GM19238 (cell line): ENCODE results near the gene AKT3.

ENCODE experiments used
- DNase-seq: peaks from one replicate; pipeline ENCODE4 v3.0.0; 2011; ENCODE audit warnings: low spot score; ENCODE audit not compliant: insufficient read length

The AKT3 gene

GRCh38 chr1:243513726-243514491 is 336.1 kb downstream of the AKT3 start:
- DNase-seq: no peak

GRCh38 chr1:243510928-243511327 is 339.1 kb downstream of the AKT3 start:
- no peak for DNase-seq

DNA sequence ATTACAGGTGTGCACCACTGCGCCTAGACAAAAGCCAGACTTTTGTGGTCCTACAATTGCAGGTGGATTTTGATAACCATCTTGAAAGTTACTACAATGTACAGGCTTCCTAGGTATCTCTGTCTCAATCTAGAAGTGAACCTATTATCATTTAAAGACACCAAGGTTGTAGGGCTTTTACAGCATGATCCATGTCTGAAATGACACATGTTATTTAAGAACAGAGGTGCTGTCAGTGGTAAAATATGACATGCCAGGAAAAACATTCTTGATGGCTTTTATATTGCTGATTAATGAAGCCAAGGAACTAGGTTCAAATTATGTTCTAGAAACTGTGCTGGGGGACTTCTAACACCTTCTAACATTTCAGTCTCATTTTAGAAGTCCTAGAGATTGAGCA is 341.1 kb downstream of the AKT3 start:
- no peak for DNase-seq

- no peak for DNase-seq
Observed at GRCh38 chr1:243508303-243508713, 341.7 kb downstream of the AKT3 start.

DNA sequence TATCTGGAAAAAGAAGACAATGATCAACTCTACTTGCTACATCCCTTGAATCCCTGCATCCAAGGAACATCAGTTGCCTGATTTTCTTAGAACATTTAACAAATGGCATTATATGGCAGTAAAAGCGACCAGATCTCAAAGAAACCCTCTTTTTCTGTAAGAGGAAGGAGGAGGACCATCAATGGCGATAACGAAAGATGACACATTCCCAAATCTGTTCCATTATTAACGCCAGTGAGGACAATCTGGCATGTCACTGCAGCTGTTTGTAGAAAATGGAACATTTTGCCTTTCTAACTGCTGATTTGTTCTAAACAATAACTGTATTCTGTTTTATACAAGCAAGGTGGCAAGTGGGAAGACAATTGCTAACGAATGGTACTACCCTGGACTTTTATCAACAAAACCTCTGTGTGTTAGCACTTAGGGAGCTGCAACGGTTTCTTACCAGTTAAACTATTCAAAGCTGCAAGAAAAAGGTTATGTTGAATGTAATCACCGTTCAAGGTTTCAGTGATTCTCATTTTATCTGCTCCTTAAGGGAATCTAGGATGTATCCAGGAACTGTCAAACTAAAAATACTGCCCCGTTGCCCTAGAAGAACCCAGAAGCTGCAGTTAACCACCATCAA is 342.3 kb downstream of the AKT3 start:
- no peak for DNase-seq

DNA sequence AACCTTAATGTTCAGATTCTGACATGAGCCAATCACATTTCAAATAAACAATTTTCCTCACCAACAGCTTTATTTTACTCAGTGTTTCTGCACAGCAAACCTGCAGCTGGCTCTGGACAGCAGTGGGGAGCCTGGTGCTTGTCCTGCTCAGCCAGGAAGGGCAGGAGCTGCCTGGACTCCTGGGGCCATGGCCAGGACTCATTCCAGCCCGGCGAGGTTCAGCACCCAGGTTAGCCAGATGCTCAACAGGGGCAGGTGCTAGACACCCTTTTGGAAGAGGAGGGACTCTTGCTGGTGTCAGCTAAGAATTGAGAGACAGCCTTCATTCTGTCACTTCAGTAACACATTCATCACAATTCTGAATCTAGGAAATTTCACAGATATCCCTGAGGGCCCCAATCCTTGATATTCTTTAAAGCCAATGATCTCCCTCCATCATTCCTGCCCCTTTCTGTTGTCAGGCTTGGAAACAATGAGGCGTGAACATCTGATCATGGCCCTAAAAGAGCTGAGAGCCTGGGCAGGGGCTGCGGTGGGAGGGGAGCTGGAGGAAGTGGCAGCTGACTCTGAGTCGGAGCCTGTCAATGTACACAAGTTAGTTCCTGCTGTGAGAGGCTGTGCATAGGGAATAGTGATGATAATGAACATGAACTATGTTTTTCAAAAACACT is 342.9 kb downstream of the AKT3 start:
- no peak for DNase-seq

GRCh38 chr1:243505986-243506689 is 343.9 kb downstream of the AKT3 start:
- no peak for DNase-seq

DNA sequence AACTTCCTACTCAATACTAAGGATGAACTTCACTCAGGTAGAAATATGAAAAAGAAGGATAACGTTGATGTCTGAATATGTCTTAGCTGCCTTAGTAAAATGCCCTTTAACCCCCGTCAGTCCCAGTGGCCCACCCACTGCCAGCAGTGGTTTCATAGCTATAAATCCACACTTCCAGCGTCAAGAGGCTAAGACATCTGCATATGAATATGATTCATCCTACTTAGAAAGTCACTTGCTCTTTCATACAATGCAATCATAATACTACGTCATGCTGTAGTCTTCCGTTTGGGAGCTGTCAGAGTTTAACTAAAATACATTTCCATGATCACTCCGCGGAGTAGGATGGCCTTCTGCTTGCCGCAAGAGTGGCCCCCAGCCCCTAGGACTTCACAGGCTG is 346.9 kb downstream of the AKT3 start:
- DNase-seq: no peak

DNA sequence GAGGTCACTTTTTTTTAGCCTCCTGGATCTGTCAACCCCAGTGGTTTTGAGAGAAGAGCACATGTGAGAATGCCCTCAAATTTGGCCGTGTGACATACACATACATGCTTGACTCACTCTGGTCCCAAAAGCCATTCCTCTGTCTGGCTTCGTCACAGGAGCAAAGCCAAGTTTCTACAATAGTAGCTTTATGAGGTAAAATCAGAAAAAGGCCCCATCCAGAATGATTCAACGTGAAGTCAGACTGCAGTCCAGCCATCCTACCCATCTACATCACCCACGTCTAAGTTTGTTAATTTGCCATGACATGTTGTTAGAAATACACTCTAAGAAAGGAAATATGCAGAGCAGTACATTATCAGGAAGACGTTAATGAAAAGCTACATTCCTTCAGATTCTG is 349.0 kb downstream of the AKT3 start:
- DNase-seq: no peak

DNA sequence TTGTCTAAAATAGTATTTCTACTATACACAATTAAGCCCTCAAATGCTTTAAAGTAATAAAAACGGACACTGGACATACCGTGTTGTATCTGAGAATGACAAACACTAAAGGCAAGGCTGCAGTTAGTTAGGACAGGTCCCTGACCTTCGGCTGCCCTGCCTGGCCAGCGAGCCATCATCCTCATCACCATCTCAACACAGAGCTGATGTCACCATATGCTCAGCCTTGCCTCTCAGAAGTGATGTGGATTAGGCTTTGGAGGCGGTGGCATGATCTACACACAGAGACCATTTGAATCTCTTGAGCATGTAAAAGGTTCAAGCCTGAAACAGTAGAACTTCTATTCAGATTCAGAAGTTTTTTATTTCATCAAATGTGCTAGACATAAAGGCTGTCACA is 349.5 kb downstream of the AKT3 start:
- no peak for DNase-seq

DNA sequence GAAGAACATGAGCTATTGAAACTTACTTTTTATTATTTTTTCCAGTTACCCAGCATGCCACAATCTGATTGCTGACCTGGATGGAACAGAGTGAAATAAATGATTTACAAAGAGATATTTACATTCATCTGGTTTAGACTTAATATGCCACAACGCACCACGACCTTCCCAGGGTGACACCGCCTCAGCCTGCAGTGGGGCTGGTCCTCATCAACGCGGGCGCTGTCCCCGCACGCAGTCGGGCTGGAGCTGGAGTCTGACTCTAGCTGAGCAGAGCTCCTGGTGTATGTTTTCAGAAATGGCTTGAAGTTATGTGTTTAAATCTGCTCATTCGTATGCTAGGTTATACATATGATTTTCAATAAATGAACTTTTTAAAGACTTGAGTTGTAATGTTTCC is 350.3 kb downstream of the AKT3 start:
- no peak for DNase-seq

DNA sequence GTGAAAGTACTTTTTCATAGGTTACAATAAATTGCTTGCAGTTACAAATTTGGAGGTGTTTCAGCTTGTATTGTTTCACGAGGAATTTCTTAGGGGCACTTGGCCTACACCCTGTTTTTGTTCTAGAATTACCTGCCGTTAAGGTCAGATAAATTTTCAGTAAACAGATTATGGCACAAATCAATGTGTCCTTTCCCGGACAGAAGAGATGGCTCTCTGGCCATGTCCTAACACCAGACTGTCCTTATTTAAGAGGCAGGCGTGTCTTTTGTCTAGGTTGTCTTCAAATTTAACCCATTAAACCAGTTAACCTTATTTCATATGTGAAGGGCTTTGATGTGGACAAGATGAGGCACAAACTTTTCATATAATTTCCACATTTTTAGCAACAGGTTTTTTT is 350.8 kb downstream of the AKT3 start:
- no peak for DNase-seq

- no peak for DNase-seq
Observed at GRCh38 chr1:243497939-243498681, 351.9 kb downstream of the AKT3 start.

DNA sequence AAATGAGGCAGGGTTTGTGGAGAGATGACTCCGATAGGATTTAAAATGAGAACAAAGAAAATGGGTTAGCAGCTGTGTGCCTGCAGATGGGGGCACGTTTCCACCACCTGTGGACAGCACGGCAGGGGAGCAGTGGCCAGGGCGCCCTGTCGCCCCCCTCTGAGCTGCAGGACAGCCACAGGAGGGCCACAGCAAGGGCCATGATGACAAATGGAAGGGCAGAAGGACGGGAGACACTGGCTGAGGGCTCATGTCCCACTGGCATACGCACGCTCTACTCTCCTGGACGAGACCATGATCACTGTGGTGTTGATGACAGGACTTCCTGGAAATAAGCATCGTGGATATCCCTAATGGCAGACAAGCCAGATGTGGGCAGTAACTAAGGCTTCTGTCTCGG is 353.2 kb downstream of the AKT3 start:
- no peak for DNase-seq

DNA sequence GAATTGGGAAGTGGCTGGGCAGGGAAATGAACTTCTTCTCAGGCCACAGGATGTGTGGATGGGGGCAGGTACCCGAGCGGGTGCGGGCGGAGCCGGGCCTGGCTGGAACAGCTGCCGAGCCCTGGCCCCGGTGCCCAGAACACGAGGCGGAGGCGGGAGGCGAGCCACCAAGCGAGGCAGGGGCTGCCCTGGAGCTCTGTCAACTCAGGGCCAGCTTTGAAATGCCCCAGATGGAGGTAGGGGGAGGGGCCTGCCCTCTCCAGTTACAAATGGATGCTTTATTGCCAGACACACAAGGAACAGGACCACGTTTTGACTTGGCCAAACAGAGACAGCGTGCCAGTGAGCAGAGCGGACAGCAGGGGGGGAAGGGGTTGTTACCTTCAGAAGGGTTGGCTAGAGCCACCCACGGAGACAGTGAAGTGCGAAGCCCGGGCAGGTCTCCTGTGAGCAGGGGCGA is 353.8 kb downstream of the AKT3 start:
- no peak for DNase-seq

DNA sequence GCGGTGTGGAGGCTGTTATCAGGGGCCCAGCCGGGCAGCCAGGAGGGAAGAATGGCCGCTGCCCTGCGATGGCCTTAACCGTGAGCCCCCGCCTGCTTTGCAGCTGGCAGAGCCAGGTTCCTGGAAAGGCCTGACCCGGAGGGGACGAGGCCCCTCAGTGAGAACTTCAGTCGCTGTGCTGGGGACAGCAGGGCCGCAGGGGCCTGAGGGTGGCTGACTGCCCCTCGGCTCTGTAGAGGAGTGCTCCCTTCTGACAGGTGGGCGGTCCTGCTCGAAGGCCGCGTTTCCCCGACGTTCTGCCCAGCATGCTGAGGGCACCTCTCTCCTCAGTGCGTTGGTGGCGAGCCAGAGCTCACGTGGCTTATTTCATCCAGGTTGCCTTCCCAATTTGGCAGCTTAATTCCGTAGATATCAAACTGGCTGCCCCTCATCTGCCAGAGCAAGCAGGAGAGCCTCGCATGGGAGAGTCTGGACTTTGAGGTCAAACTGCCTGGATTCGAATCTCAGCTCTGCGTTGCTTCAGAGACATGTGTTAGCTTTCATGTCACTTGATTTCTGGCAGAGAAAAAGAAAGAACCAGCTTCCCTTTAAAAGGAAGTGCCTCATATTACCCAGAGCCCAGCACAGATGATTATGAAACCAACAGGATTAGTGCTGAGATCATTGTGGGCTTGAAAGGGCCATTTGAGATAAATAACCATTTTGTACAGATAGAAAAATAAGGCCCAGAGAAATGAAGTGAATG is 354.4 kb downstream of the AKT3 start:
- no peak for DNase-seq

DNA sequence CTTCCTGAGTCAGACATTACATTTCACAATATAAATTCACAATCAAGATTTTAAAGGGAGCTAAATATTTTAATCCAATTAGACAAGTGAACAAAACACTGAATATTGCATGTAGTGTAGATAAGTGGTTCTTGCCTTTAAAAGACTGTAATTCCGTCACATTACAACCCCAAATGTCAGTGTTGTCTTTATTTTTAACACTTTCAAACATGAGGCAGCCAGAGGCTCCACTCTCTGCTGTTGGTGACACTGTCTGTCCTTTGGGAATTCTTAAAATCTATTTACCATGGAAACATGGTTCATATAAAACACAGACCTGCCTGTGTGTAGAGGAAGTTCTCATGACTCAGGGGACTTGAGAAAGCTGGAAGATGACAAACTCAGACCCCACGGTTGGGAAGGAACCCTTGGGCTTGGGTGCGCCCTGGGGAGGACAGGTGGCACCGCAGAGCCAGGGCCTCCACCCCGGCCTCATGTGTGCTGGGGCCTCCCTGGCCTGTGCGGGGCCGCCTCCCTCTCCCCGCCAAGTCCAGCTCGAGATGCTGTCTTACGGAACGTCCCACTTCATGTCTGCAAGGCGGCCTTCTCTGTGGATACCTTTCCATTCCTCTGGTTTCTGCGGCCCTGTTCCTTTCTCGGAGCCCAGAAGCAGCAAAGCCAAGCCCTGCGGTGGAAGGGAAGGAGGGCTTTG is 355.2 kb downstream of the AKT3 start:
- DNase-seq: no peak

GRCh38 chr1:243493156-243494129 is 356.6 kb downstream of the AKT3 start:
- DNase-seq: no peak
